ENCODE data around the gene ZCCHC7. TPM values are rescaled to one million over a fixed set of nuclear protein-coding genes. Genes with fewer than 3 reads are reported as not detected.

ZCCHC7 gene
- total and polyA plus RNA-seq, 9 of the 15 experiments (the other 6 are each of a cell fraction or from before 2014, with no cell fraction given), result 34.1 to 68.9 (median 48.8) TPM

GRCh38 chr9:37324691-37325490 is 204.5 kb downstream of the ZCCHC7 start:
- peak overlapping the region; percentile 25; the same call in 1 of the 3 replicates for H3K27ac ChIP-seq (ENCODE audit: extremely low read depth, low read depth, low read length)
- no peak for FAIRE-seq

DNA sequence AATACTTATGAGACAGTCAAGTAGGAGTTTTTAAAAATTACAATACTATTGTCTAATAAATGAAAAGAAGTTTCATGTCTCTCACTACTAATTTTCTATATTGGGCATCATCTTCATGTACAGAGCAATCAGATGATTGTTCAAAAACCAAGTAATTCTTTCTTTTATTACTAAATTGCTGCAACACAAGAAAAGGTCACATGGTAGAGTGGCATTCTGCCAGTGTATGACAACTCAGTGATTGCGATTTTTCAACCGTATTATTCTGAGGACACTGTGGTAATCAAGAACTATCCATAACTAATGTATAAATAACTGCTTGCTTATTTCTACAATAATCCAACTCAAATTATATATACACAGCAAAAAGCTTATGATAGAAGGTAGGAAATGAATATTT is 205.4 kb downstream of the ZCCHC7 start:
- in situ Hi-C loops (cut with MboI) (no loop called here), intact Hi-C loops (cut with micrococcal nuclease) (loop anchor here (10.0 kb wide), 1 partner anchor 201 kb away; the partner anchor contains the start of gene ZCCHC7)
- no peak overlapping the region for H3K4me3 ChIP-seq
- ATAC-seq (no peak), FAIRE-seq (no peak), DNase-seq (ENCODE audit: extremely low read depth in 1 of 4, low spot score in 3 of 4) (no peak)
- H3K27me3 ChIP-seq (ENCODE audit: control insufficient read depth in 2 of 2, insufficient read depth in 2 of 2, low read length in 2 of 2), result no peaks in the 10 kb centered on the region
- H3K9me1 ChIP-seq (ENCODE audit: control insufficient read depth, insufficient read depth, low read length), result no peaks in the 10 kb centered on the region
- peaks cover 23% of the 10 kb centered on the region; the same call in 2 of the 3 replicates for H3K36me3 ChIP-seq (ENCODE audit: control insufficient read depth, insufficient read depth, low read length)
- TF ChIP-seq RBM22 (IDR thresholded peaks at IDR 0.05; ENCODE audit: low read depth, low read length, poor library complexity, severe bottlenecking), result peak; percentile 11
- no peak for TF ChIP-seq USF1 (CRISPR knock-in tag; IDR thresholded peaks at IDR 0.05)
- 0 out of 5 replicates have a peak, but pooled peaks cover 0 to 2% of the 10 kb centered on the region in 2 experiments for H3K4me1 ChIP-seq (replicated peaks in 1 of 2; ENCODE audit: control insufficient read depth in 2 of 2, insufficient read depth in 2 of 2, low read length in 2 of 2)
- H2AFZ ChIP-seq (ENCODE audit: low read depth, low read length), result no peak overlapping the region
- CTCF ChIA-PET (ENCODE audit: low intra/inter-chr PET ratio), result no interaction called here
- no peaks in the 10 kb centered on the region for H4K20me1 ChIP-seq (replicated peaks; ENCODE audit: control insufficient read depth, insufficient read depth, low read length)
- POLR2A ChIA-PET, result interaction anchor here (1.8 kb wide), 1 partner anchor 12 kb away, joined by 8 read pairs; no protein-coding TSS in a partner anchor
- BruUV-seq (replicated peaks), result no TSS peak
- H3K79me2 ChIP-seq (ENCODE audit: control insufficient read depth, insufficient read depth, low read length), result peaks cover 3% of the 10 kb centered on the region; the same call in 2 of the 3 replicates
- H3K9me3 ChIP-seq (replicated peaks; ENCODE audit: control insufficient read depth, insufficient read depth, low read depth, low read length), result no peaks in the 10 kb centered on the region
- 84% methylated on average over 2 of the region's 2 CpGs for WGBS (ENCODE audit: insufficient coverage, low coverage, missing lambda C conversion rate)
- H3K9ac ChIP-seq (ENCODE audit: insufficient read depth in 1 of 2, low read depth in 2 of 2, low read length in 2 of 2), result no peak overlapping the region
- H3K4me2 ChIP-seq (ENCODE audit: insufficient read depth, low read length), result no peak overlapping the region
- no peak overlapping the region for H3K27ac ChIP-seq (ENCODE audit: extremely low read depth, low read depth, low read length)

More at GRCh38 chr9:37324691-37325490, 204.5 kb downstream of the ZCCHC7 start:
- H3K9me3 ChIP-seq (replicated peaks; ENCODE audit: control insufficient read depth, insufficient read depth, low read depth, low read length), result no peaks in the 10 kb centered on the region
- 82% methylated on average over 5 of the region's 5 CpGs for WGBS (ENCODE audit: insufficient coverage, low coverage, missing lambda C conversion rate)
- H3K27me3 ChIP-seq (ENCODE audit: control insufficient read depth in 2 of 2, insufficient read depth in 2 of 2, low read length in 2 of 2), result no peaks in the 10 kb centered on the region
- no TSS peak for BruUV-seq (replicated peaks)
- no peaks in the 10 kb centered on the region for H3K9me1 ChIP-seq (ENCODE audit: control insufficient read depth, insufficient read depth, low read length)
- TF ChIP-seq ZNF695 (CRISPR knock-in tag; IDR thresholded peaks at IDR 0.05), result no peak
- CTCF ChIA-PET (ENCODE audit: low intra/inter-chr PET ratio), result no interaction called here
- H3K4me1 ChIP-seq (replicated peaks in 1 of 2; ENCODE audit: control insufficient read depth in 2 of 2, insufficient read depth in 2 of 2, low read length in 2 of 2), result 0 out of 5 replicates have a peak, but pooled peaks cover 0 to 2% of the 10 kb centered on the region in 2 experiments
- H4K20me1 ChIP-seq (replicated peaks; ENCODE audit: control insufficient read depth, insufficient read depth, low read length), result no peaks in the 10 kb centered on the region
- no peak overlapping the region for H3K4me2 ChIP-seq (ENCODE audit: insufficient read depth, low read length)
- H3K4me3 ChIP-seq, result no peak overlapping the region
- no peak overlapping the region for H2AFZ ChIP-seq (ENCODE audit: low read depth, low read length)
- peaks cover 28% of the 10 kb centered on the region for H3K36me3 ChIP-seq (ENCODE audit: control insufficient read depth, insufficient read depth, low read length)
- POLR2A ChIA-PET, result interaction anchor here (0.8 to 2.4 kb wide), 5 partner anchors 13 to 24 kb away, joined by 3 to 9 read pairs (median 5); no protein-coding TSS in a partner anchor
- in situ Hi-C loops (cut with MboI) (no loop called here), intact Hi-C loops (cut with micrococcal nuclease) (loop anchor here (10.0 kb wide), 1 partner anchor 200 kb away; the partner anchor contains the start of gene ZCCHC7)
- H3K9ac ChIP-seq (ENCODE audit: insufficient read depth in 1 of 2, low read depth in 2 of 2, low read length in 2 of 2), result no peak overlapping the region
- peak; percentile 46; the same call in 1 of the 3 replicates for ATAC-seq
- DNase-seq (ENCODE audit: extremely low read depth in 1 of 4, low spot score in 3 of 4), result no peak
- peaks cover 3% of the 10 kb centered on the region; the same call in 2 of the 3 replicates for H3K79me2 ChIP-seq (ENCODE audit: control insufficient read depth, insufficient read depth, low read length)
